Keratinocyte (primary cell): ENCODE results near the gene MMD2. TPM values are rescaled to one million over a fixed set of nuclear protein-coding genes. Genes with fewer than 3 reads are reported as not detected.

Experiments
- DNase-seq: peaks from one replicate; pipeline ENCODE4 v3.0.0-alpha.2; 2011; ENCODE audit warnings: low read depth, missing footprints, low spot score
- FAIRE-seq: peaks from 2 replicates; lab custom pipeline; 2011; peaks lifted over from hg19 to GRCh38; lab: Jason Lieb, UNC
- H2AFZ ChIP-seq: 2 replicates; pipeline ENCODE4 v1.6.0; 2012; ENCODE audit warnings: low read length, control low read depth, inconsistent platforms; ENCODE audit not compliant: control insufficient read depth
- H3K27ac ChIP-seq: 2 replicates; pipeline ENCODE4 v1.5.1; 2011; ENCODE audit warnings: low read length; ENCODE audit not compliant: control insufficient read depth, insufficient read depth
- H3K27me3 ChIP-seq: 3 replicates; pipeline ENCODE4 v1.6.0; 2011; ENCODE audit warnings: low read length; ENCODE audit not compliant: control insufficient read depth, insufficient read depth; ENCODE audit errors: extremely low read depth
- H3K36me3 ChIP-seq, 2 experiments: 2 replicates in 1 of 2; 3 replicates in 1 of 2; pipeline ENCODE4 v1.5.1; 2011; ENCODE audit warnings: low read length in 2 of 2, mild to moderate bottlenecking in 1 of 2; ENCODE audit not compliant: control insufficient read depth in 2 of 2, insufficient read depth in 2 of 2; ENCODE audit errors: extremely low read depth in 1 of 2
- H3K4me1 ChIP-seq: 3 replicates; pipeline ENCODE4 v1.5.1; 2011; ENCODE audit warnings: low read length; ENCODE audit not compliant: control insufficient read depth, insufficient read depth; ENCODE audit errors: extremely low read depth
- H3K4me2 ChIP-seq: 3 replicates; pipeline ENCODE4 v1.6.0; 2011; ENCODE audit warnings: low read depth, low read length; ENCODE audit not compliant: control insufficient read depth, insufficient read depth; ENCODE audit errors: extremely low read depth
- H3K4me3 ChIP-seq, 3 experiments: fragments of 200-600 bp in 1 of 3; sonication (generic) in 1 of 3; 2 replicates in 2 of 3; 3 replicates in 1 of 3; pipeline ENCODE4 v1.5.1; 2011 to 2016; ENCODE audit warnings: low read length in 3 of 3, mild to moderate bottlenecking in 3 of 3, control low read depth in 2 of 3, inconsistent platforms in 1 of 3, low read depth in 1 of 3, mixed read lengths in 1 of 3, mixed run types in 1 of 3, moderate library complexity in 1 of 3; ENCODE audit not compliant: control insufficient read depth in 2 of 3, insufficient read depth in 2 of 3; ENCODE audit errors: extremely low read depth in 1 of 3
- H3K79me2 ChIP-seq: 2 replicates; pipeline ENCODE4 v1.6.0; 2012; ENCODE audit warnings: low read length; ENCODE audit not compliant: control insufficient read depth, insufficient read depth
- H3K9ac ChIP-seq: 3 replicates; pipeline ENCODE4 v1.6.0; 2011; ENCODE audit warnings: low read length; ENCODE audit not compliant: control insufficient read depth, insufficient read depth; ENCODE audit errors: extremely low read depth
- H3K9me1 ChIP-seq: 3 replicates; pipeline ENCODE4 v1.6.0; 2011; ENCODE audit warnings: low read length; ENCODE audit not compliant: control insufficient read depth, insufficient read depth; ENCODE audit errors: extremely low read depth
- H3K9me3 ChIP-seq: 2 replicates; pipeline ENCODE4 v1.5.1; 2012; ENCODE audit warnings: low read depth, low read length; ENCODE audit not compliant: control insufficient read depth
- H4K20me1 ChIP-seq: 3 replicates; pipeline ENCODE4 v1.6.0; 2011; ENCODE audit warnings: low read length; ENCODE audit not compliant: control insufficient read depth, insufficient read depth; ENCODE audit errors: extremely low read depth
- CTCF ChIP-seq, 3 experiments: IDR thresholded peaks in 1 of 3; conservative IDR thresholded peaks in 1 of 3; optimal IDR thresholded peaks in 1 of 3; 2 replicates in 2 of 3; 3 replicates in 1 of 3; pipeline versions ENCODE3 to v1.5.1; 2011; ENCODE audit warnings: low read length in 3 of 3, mild to moderate bottlenecking in 3 of 3, moderate library complexity in 2 of 3, control low read depth in 1 of 3, inconsistent platforms in 1 of 3; ENCODE audit not compliant: insufficient read depth in 2 of 3; ENCODE audit errors: extremely low read depth in 1 of 3
- EZH2 ChIP-seq: IDR thresholded peaks from one replicate; pipeline ENCODE4 v1.6.1; 2012; ENCODE audit warnings: inconsistent platforms, mild to moderate bottlenecking, low read length, moderate library complexity
- dilution Hi-C: fragments of 300-500 bp; cut with MboI; formaldehyde crosslinking; loops from one replicate; pipeline ENCODE4 v1.7.0; 2020; ENCODE audit warnings: low sequenced_read_pairs; ENCODE audit not compliant: extremely low pct_ligation_motif_present
- polyA plus RNA-seq, 5 experiments: library from polyadenylated mRNA; depleted of rRNA in 3 of 5; stranded (reverse) in 3 of 5; stranded (forward) in 1 of 5; unstranded in 1 of 5; fragments of >200 nt; gene quantifications; 1 replicate in 1 of 5; 2 replicates in 3 of 5; 3 replicates in 1 of 5; pipeline versions ENCODE4 v1.2.1 to v1.2.3, GENCODE V29; 2011 to 2012; ENCODE audit warnings: missing spikeins in 2 of 5, low read depth in 1 of 5, low replicate concordance in 1 of 5

MMD2 gene
- polyA plus RNA-seq, 1 donor (not counting 4 experiments of a cell fraction or from before 2014, with no cell fraction given): not detected

- no peak overlapping the region for H3K4me2 ChIP-seq
- H3K79me2 ChIP-seq: no peaks in the 10 kb centered on the region
- H2AFZ ChIP-seq: no peak overlapping the region
- DNase-seq: no peak
- dilution Hi-C loops: no loop called here
- H3K4me3 ChIP-seq: no peak overlapping the region
- TF ChIP-seq CTCF (optimal IDR thresholded peaks at IDR 0.05 in 1 of 3, IDR thresholded peaks at IDR 0.05 in 1 of 3, conservative IDR thresholded peaks at IDR 0.05 in 1 of 3; ENCODE audit: extremely low read depth in 1 of 3, insufficient read depth in 2 of 3, low read length in 3 of 3) (no peak), EZH2 (no peak)
- no peak overlapping the region for H3K9ac ChIP-seq
- FAIRE-seq: no peak
- H3K9me1 ChIP-seq: no peaks in the 10 kb centered on the region
- H3K27ac ChIP-seq: no peak overlapping the region
- no peaks in the 10 kb centered on the region for H3K27me3 ChIP-seq
- H3K9me3 ChIP-seq: no peaks in the 10 kb centered on the region
- no peaks in the 10 kb centered on the region for H3K4me1 ChIP-seq
- no peaks in the 10 kb centered on the region for H4K20me1 ChIP-seq
- H3K36me3 ChIP-seq: no peaks in the 10 kb centered on the region
These were observed 69.3 kb downstream of the MMD2 start for GRCh38 chr7:4889682-4890081.

- Histone ChIP-seq H4K20me1 (no peaks in the 10 kb centered on the region), H3K27ac (no peak overlapping the region), H2AFZ (no peak overlapping the region), H3K4me3 (no peak overlapping the region), H3K4me1 (no peaks in the 10 kb centered on the region), H3K9me3 (no peaks in the 10 kb centered on the region), H3K27me3 (peaks cover 6% of the 10 kb centered on the region), H3K4me2 (no peak overlapping the region), H3K79me2 (no peaks in the 10 kb centered on the region), H3K36me3 (no peaks in the 10 kb centered on the region), H3K9ac (no peak overlapping the region), H3K9me1 (no peaks in the 10 kb centered on the region)
- DNase-seq (no peak), FAIRE-seq (no peak)
- TF ChIP-seq CTCF (optimal IDR thresholded peaks at IDR 0.05 in 1 of 3, IDR thresholded peaks at IDR 0.05 in 1 of 3, conservative IDR thresholded peaks at IDR 0.05 in 1 of 3; ENCODE audit: extremely low read depth in 1 of 3, insufficient read depth in 2 of 3, low read length in 3 of 3) (no peak), EZH2 (no peak)
- dilution Hi-C loops: no loop called here
These were observed 70.8 kb downstream of the MMD2 start for GRCh38 chr7:4888161-4888560.
